Neural cell (in vitro differentiated cells): ENCODE data around the gene CNP.

ENCODE experiments used
- EP300 ChIP-seq: fragments of 450-650 bp; conservative IDR thresholded peaks from 2 replicates; pipeline ENCODE4 v1.6.1; 2014; ENCODE audit warnings: antibody characterized with exemption, mild to moderate bottlenecking, moderate library complexity; ENCODE audit not compliant: poor library complexity, severe bottlenecking
- MXI1 ChIP-seq: fragments of 450-650 bp; conservative IDR thresholded peaks from 2 replicates; pipeline ENCODE4 v1.6.1; 2014; ENCODE audit warnings: antibody characterized with exemption, mild to moderate bottlenecking; ENCODE audit not compliant: poor library complexity, severe bottlenecking
- POLR2AphosphoS5 ChIP-seq: IDR thresholded peaks from 2 replicates; pipeline ENCODE4 v1.6.1; 2012
- TF ChIP-seq, protein P1 (sequence below): fragments of 450-650 bp; IDR thresholded peaks from 2 replicates; pipeline ENCODE4 v1.5.1; 2014; ENCODE audit warnings: antibody characterized with exemption, mild to moderate bottlenecking, moderate library complexity; ENCODE audit not compliant: poor library complexity, severe bottlenecking
- TF ChIP-seq, protein P2 (sequence below): IDR thresholded peaks from 2 replicates; pipeline ENCODE4 v1.6.1; 2012; ENCODE audit warnings: borderline replicate concordance

DNA sequence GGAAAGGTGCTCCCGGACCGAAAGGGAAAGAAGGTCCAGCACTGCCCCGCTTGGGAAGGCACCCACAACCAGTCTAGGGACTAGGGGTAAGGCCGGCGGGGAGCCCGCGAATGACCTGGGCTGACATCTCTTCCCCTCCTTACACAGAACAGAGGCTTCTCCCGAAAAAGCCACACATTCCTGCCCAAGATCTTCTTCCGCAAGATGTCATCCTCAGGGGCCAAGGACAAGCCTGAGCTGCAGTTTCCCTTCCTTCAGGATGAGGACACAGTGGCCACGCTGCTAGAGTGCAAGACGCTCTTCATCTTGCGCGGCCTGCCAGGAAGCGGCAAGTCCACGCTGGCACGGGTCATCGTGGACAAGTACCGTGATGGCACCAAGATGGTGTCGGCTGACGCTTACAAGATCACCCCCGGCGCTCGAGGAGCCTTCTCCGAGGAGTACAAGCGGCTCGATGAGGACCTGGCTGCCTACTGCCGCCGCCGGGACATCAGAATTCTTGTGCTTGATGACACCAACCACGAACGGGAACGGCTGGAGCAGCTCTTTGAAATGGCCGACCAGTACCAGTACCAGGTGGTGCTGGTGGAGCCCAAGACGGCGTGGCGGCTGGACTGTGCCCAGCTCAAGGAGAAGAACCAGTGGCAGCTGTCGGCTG, 1.5 kb downstream of the CNP start:
- TF ChIP-seq EP300 = no peak
- TF ChIP-seq, protein P1, sequence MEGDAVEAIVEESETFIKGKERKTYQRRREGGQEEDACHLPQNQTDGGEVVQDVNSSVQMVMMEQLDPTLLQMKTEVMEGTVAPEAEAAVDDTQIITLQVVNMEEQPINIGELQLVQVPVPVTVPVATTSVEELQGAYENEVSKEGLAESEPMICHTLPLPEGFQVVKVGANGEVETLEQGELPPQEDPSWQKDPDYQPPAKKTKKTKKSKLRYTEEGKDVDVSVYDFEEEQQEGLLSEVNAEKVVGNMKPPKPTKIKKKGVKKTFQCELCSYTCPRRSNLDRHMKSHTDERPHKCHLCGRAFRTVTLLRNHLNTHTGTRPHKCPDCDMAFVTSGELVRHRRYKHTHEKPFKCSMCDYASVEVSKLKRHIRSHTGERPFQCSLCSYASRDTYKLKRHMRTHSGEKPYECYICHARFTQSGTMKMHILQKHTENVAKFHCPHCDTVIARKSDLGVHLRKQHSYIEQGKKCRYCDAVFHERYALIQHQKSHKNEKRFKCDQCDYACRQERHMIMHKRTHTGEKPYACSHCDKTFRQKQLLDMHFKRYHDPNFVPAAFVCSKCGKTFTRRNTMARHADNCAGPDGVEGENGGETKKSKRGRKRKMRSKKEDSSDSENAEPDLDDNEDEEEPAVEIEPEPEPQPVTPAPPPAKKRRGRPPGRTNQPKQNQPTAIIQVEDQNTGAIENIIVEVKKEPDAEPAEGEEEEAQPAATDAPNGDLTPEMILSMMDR = no peak
- TF ChIP-seq MXI1 = no peak
- TF ChIP-seq POLR2AphosphoS5 = no peak
- TF ChIP-seq, protein P2, sequence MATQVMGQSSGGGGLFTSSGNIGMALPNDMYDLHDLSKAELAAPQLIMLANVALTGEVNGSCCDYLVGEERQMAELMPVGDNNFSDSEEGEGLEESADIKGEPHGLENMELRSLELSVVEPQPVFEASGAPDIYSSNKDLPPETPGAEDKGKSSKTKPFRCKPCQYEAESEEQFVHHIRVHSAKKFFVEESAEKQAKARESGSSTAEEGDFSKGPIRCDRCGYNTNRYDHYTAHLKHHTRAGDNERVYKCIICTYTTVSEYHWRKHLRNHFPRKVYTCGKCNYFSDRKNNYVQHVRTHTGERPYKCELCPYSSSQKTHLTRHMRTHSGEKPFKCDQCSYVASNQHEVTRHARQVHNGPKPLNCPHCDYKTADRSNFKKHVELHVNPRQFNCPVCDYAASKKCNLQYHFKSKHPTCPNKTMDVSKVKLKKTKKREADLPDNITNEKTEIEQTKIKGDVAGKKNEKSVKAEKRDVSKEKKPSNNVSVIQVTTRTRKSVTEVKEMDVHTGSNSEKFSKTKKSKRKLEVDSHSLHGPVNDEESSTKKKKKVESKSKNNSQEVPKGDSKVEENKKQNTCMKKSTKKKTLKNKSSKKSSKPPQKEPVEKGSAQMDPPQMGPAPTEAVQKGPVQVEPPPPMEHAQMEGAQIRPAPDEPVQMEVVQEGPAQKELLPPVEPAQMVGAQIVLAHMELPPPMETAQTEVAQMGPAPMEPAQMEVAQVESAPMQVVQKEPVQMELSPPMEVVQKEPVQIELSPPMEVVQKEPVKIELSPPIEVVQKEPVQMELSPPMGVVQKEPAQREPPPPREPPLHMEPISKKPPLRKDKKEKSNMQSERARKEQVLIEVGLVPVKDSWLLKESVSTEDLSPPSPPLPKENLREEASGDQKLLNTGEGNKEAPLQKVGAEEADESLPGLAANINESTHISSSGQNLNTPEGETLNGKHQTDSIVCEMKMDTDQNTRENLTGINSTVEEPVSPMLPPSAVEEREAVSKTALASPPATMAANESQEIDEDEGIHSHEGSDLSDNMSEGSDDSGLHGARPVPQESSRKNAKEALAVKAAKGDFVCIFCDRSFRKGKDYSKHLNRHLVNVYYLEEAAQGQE = no peak
